NT2/D1 (cell line): Measurements from ENCODE around the gene HMGN4.

Experiments
- SUZ12 ChIP-seq: IDR thresholded peaks from 2 replicates; pipeline ENCODE4 v1.6.1; 2011; ENCODE audit not compliant: insufficient read length, insufficient read depth; ENCODE audit errors: extremely low read depth
- ZNF274 ChIP-seq: IDR thresholded peaks from 2 replicates; pipeline ENCODE4 v1.6.1; 2011; ENCODE audit warnings: mild to moderate bottlenecking, low read depth, low read length

GRCh38 chr6:26520237-26520849 is 17.8 kb upstream of the HMGN4 start:
- TF ChIP-seq ZNF274 (no peak), SUZ12 (no peak)
